Activated T-helper 2 cell treated with anti-CD3 and anti-CD28 coated beads, Interferon-gamma antibody, Interleukin-2, Interleukin-4, amounts not matched to agents 10 μg/mL and 5 μg/mL and 100 μg/mL, durations not matched to agents 14 hours and 24 hours and 36 hours (primary cell): ENCODE measurements around the gene PLEKHH1. TPM values are rescaled to one million over a fixed set of nuclear protein-coding genes. Genes with fewer than 3 reads are reported as not detected.
A peak's percentile ranks its signal among the peaks of the same experiment; 100 is the strongest.
"Not testable (repeated sequence)": the region's sequence is repeated elsewhere in the genome, so short reads cannot be mapped to it uniquely, and the experiment has no call there.

Experiments
- DNase-seq: peaks from one replicate; pipeline ENCODE4 v3.0.0; 2021; ENCODE audit warnings: low spot score
- H3K27ac Mint-ChIP-seq: one replicate; pipeline ENCODE4 v1.8.0; 2021; ENCODE audit warnings: mixed read lengths
- H3K27me3 Mint-ChIP-seq: one replicate; pipeline ENCODE4 v1.8.0; 2021; ENCODE audit warnings: low read depth, mixed read lengths
- H3K36me3 Mint-ChIP-seq: one replicate; pipeline ENCODE4 v1.8.0; 2021; ENCODE audit warnings: low read depth, mixed read lengths
- H3K4me1 Mint-ChIP-seq: one replicate; pipeline ENCODE4 v1.8.0; 2021; ENCODE audit warnings: low read depth, mixed read lengths
- H3K4me3 Mint-ChIP-seq: one replicate; pipeline ENCODE4 v1.8.0; 2021; ENCODE audit warnings: low read depth, mild to moderate bottlenecking, moderate library complexity, mixed read lengths
- H3K9me3 Mint-ChIP-seq: one replicate; pipeline ENCODE4 v1.8.0; 2021; ENCODE audit warnings: mixed read lengths
- intact Hi-C: fragments of 100-400 bp; cut with micrococcal nuclease; formaldehyde crosslinking; loops from one replicate; pipeline ENCODE4 v1.15.1; 2023
- total RNA-seq: library from RNA; stranded (reverse); gene quantifications from 2 replicates; pipeline ENCODE4 v1.2.3, GENCODE V29; 2022

PLEKHH1 gene
- total RNA-seq, 1 donor from 2014 or later, result 1.5 TPM

GRCh38 chr14:67619446-67620216 lies 86.5 kb downstream of the PLEKHH1 start, which contains the start of gene ARG2:
ARG2 (plus strand) TSS chr14:67619920; CDS start chr14:67619978, 58 bp downstream.
- intact Hi-C loops, result loop anchor here (1.0 to 2.0 kb wide), 4 partner anchors 20 to 85 kb away; partner anchors contain the start of gene RDH11
- Mint-ChIP-seq H3K4me1 (peaks cover 38% of the 10 kb centered on the region), H3K9me3 (no peaks in the 10 kb centered on the region), H3K27me3 (peaks cover 12% of the 10 kb centered on the region), H3K27ac (peak within 1 kb of the TSS; percentile 79), H3K36me3 (peaks cover 18% of the 10 kb centered on the region), H3K4me3 (peak within 1 kb of the TSS; percentile 83)
- peak; percentile 94 for DNase-seq

- intact Hi-C loops, result no loop called here
- Mint-ChIP-seq H3K9me3 (no peaks in the 10 kb centered on the region), H3K27me3 (peaks cover 12% of the 10 kb centered on the region), H3K27ac (peak overlapping the region; percentile 2), H3K4me3 (peak overlapping the region; percentile 83), H3K4me1 (peaks cover 38% of the 10 kb centered on the region), H3K36me3 (peaks cover 20% of the 10 kb centered on the region)
- DNase-seq, result no peak
These were observed 87.2 kb downstream of the PLEKHH1 start for GRCh38 chr14:67620217-67620785.

GRCh38 chr14:67622675-67623074 lies 89.6 kb downstream of the PLEKHH1 start:
- peak overlapping the region; percentile 15 for H3K4me3 Mint-ChIP-seq
- no peak for DNase-seq
- peaks cover 12% of the 10 kb centered on the region for H3K27me3 Mint-ChIP-seq
- peaks cover 20% of the 10 kb centered on the region for H3K36me3 Mint-ChIP-seq
- intact Hi-C loops, result no loop called here
- H3K27ac Mint-ChIP-seq, result peak overlapping the region; percentile 35
- H3K4me1 Mint-ChIP-seq, result peaks cover 41% of the 10 kb centered on the region
- H3K9me3 Mint-ChIP-seq, result no peaks in the 10 kb centered on the region

GRCh38 chr14:67623114-67623513 lies 90.0 kb downstream of the PLEKHH1 start:
- Mint-ChIP-seq H3K4me1 (peaks cover 41% of the 10 kb centered on the region), H3K27me3 (peaks cover 15% of the 10 kb centered on the region), H3K4me3 (peak overlapping the region; percentile 15), H3K9me3 (no peaks in the 10 kb centered on the region), H3K36me3 (peaks cover 23% of the 10 kb centered on the region), H3K27ac (peak overlapping the region; percentile 35)
- no peak for DNase-seq
- intact Hi-C loops, result no loop called here

GRCh38 chr14:67626131-67626530 lies 93.0 kb downstream of the PLEKHH1 start:
- H3K27ac Mint-ChIP-seq, H3K4me3 Mint-ChIP-seq, H3K9me3 Mint-ChIP-seq, DNase-seq, intact Hi-C loops: not testable (repeated sequence)
- Mint-ChIP-seq H3K4me1 (peaks cover 26% of the 10 kb centered on the region), H3K27me3 (peaks cover 15% of the 10 kb centered on the region), H3K36me3 (peaks cover 27% of the 10 kb centered on the region)

- H3K9me3 Mint-ChIP-seq, result no peaks in the 10 kb centered on the region
- intact Hi-C loops, result no loop called here
- peaks cover 25% of the 10 kb centered on the region for H3K36me3 Mint-ChIP-seq
- H3K4me3 Mint-ChIP-seq, result no peak overlapping the region
- H3K27ac Mint-ChIP-seq, result no peak overlapping the region
- H3K4me1 Mint-ChIP-seq, result peaks cover 20% of the 10 kb centered on the region
- H3K27me3 Mint-ChIP-seq, result peaks cover 13% of the 10 kb centered on the region
- no peak for DNase-seq
These were observed 94.4 kb downstream of the PLEKHH1 start for GRCh38 chr14:67627519-67627918.

- Mint-ChIP-seq H3K27me3 (peaks cover 11% of the 10 kb centered on the region), H3K4me1 (peaks cover 10% of the 10 kb centered on the region), H3K9me3 (no peaks in the 10 kb centered on the region), H3K27ac (no peak overlapping the region), H3K4me3 (no peak overlapping the region), H3K36me3 (peaks cover 12% of the 10 kb centered on the region)
- intact Hi-C loops, result no loop called here
- DNase-seq, result no peak
These were observed 97.1 kb downstream of the PLEKHH1 start for GRCh38 chr14:67630186-67630585.

- H3K4me3 Mint-ChIP-seq, result no peak overlapping the region
- no peak for DNase-seq
- peaks cover 11% of the 10 kb centered on the region for H3K27me3 Mint-ChIP-seq
- peaks cover 9% of the 10 kb centered on the region for H3K4me1 Mint-ChIP-seq
- intact Hi-C loops, result no loop called here
- peaks cover 12% of the 10 kb centered on the region for H3K36me3 Mint-ChIP-seq
- no peak overlapping the region for H3K27ac Mint-ChIP-seq
- H3K9me3 Mint-ChIP-seq, result no peaks in the 10 kb centered on the region
These were observed 97.8 kb downstream of the PLEKHH1 start for GRCh38 chr14:67630938-67631337.

- Mint-ChIP-seq H3K27ac (no peak overlapping the region), H3K4me3 (no peak overlapping the region), H3K27me3 (peaks cover 5% of the 10 kb centered on the region), H3K4me1 (peaks cover 16% of the 10 kb centered on the region), H3K9me3 (no peaks in the 10 kb centered on the region), H3K36me3 (peaks cover 12% of the 10 kb centered on the region)
- DNase-seq, result no peak
- intact Hi-C loops, result no loop called here
These were observed 100.5 kb downstream of the PLEKHH1 start for GRCh38 chr14:67633451-67634147.

GRCh38 chr14:67636361-67636919 lies 103.3 kb downstream of the PLEKHH1 start:
- no peak for DNase-seq
- Mint-ChIP-seq H3K9me3 (no peaks in the 10 kb centered on the region), H3K36me3 (peaks cover 11% of the 10 kb centered on the region), H3K27ac (no peak overlapping the region), H3K4me1 (peaks cover 13% of the 10 kb centered on the region), H3K4me3 (no peak overlapping the region), H3K27me3 (no peaks in the 10 kb centered on the region)
- intact Hi-C loops, result no loop called here

GRCh38 chr14:67638642-67639041 lies 105.6 kb downstream of the PLEKHH1 start:
- Mint-ChIP-seq H3K27me3 (no peaks in the 10 kb centered on the region), H3K4me3 (no peak overlapping the region), H3K4me1 (peaks cover 27% of the 10 kb centered on the region), H3K27ac (no peak overlapping the region), H3K9me3 (no peaks in the 10 kb centered on the region), H3K36me3 (peaks cover 17% of the 10 kb centered on the region)
- intact Hi-C loops, result no loop called here
- DNase-seq, result no peak
